Breast epithelium (tissue), 3 donors: Measurements from ENCODE around the gene RPS29.

Experiments
- CTCF ChIP-seq, 3 donors: fragments of 450-650 bp; IDR thresholded peaks; one replicate each; pipeline ENCODE4 v1.5.1; 2016 to 2017; ENCODE audit warnings: antibody characterized with exemption in 3 of 3, mild to moderate bottlenecking in 3 of 3, moderate library complexity in 3 of 3
- POLR2A ChIP-seq: fragments of 450-650 bp; IDR thresholded peaks from one replicate; pipeline ENCODE4 v1.6.1; 2016; ENCODE audit warnings: antibody characterized with exemption, mild to moderate bottlenecking, moderate library complexity
- POLR2AphosphoS5 ChIP-seq, 3 donors: sonication (generic); formaldehyde crosslinking; IDR thresholded peaks; one replicate each; pipeline ENCODE4 v1.6.1; 2017; ENCODE audit warnings: antibody characterized with exemption in 3 of 3

GRCh38 chr14:49623941-49624839, 38.0 kb upstream of the RPS29 start:
- TF ChIP-seq CTCF (IDR thresholded peaks at IDR 0.05) (no peak), POLR2A (no peak), POLR2AphosphoS5 (IDR thresholded peaks at IDR 0.05) (no peak)
